Glomerular visceral epithelial cell (primary cell): ENCODE measurements around the gene CNOT8.
A peak's percentile ranks its signal among the peaks of the same experiment; 100 is the strongest.
"Not testable (repeated sequence)": the region's sequence is repeated elsewhere in the genome, so short reads cannot be mapped to it uniquely, and the experiment has no call there.

Experiments
- DNase-seq: peaks from one replicate; pipeline ENCODE4 v3.0.0-alpha.2; 2016; ENCODE audit errors: extremely low spot score

Gene CNOT8

GRCh38 chr5:154835701-154836052, 22.8 kb upstream of the CNOT8 start:
- not testable (repeated sequence) for DNase-seq

DNA sequence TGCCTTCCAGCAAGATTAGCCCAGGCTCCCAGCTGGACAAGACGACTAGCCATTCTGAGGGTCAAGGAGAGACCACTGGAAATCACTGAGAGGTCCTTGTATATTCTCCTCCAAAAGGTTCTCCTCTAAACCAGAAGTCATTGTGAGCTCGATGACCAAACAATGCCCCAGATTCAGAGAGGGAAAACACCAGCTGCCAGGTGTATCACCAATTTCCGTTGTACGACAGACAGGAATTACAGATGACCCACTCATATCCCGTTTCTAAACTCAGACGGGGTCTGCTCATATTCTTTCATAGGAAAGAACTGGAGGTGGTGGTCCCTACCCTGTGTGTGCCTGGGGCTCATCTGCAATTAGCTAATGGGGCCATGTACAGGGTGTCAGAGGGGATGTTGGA, 22.2 kb upstream of the CNOT8 start:
- DNase-seq, result no peak

GRCh38 chr5:154837009-154837901, 21.2 kb upstream of the CNOT8 start:
- DNase-seq, result no peak

GRCh38 chr5:154840435-154841272, 17.8 kb upstream of the CNOT8 start:
- DNase-seq, result no peak

DNA sequence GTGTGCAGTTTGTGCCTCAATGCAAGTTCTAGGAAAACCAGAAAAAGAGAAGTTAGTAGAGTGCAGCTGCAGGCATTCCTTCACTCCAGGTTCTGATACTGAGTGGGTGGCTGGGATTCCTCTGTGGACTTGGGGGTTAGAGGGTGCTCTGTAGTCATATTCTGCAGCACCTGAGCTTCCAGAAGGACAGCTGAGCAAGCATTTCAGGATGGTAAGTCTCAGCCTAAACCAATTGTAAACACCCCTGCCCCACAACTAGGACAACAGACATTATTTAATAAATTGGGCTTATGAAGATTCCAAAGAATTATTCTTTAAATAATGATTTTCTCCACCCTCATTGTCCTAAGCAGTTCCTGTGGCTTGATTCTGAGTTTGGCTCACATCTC, 17.2 kb upstream of the CNOT8 start:
- DNase-seq, result no peak

DNA sequence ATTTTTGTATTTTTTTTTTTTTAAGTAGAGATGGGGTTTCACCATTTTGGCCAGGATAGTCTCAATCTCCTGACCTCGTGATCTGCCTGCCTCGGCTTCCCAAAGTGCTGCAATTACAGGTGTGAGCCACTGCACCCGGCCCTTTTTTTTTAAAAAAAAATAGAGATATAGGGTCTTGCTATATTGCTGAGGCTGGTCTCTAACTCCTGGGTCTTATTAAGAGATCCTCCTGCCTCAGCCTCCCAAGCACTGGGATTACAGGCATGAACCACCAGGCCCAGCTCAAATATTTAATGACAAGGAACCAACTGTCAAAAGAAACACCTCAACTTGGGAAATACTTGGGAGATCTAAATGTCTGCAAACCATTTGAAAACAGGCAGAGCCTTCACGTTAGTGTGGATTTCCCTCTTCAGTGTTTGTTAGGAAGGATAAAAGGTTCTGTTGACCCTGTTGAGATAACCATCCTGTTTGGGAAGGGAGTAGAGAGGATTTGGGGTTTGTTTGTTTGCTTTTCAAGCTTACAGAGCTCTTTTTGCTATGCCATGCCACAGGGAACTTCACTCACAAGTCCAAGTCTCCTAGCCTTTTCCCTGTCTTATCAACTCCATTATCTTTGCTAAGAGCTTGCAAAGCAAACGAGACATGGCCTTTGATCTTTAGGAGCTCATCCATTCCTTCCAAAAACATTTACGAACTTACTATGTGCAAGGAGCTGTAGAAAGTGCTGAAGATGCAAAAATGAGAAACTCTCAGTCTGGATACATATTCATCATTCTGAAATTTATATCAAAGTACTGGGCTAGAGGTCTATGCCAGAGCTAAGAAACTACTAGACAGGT, 15.5 kb upstream of the CNOT8 start:
- no peak for DNase-seq

GRCh38 chr5:154844809-154845208, 13.6 kb upstream of the CNOT8 start:
- no peak for DNase-seq

DNA sequence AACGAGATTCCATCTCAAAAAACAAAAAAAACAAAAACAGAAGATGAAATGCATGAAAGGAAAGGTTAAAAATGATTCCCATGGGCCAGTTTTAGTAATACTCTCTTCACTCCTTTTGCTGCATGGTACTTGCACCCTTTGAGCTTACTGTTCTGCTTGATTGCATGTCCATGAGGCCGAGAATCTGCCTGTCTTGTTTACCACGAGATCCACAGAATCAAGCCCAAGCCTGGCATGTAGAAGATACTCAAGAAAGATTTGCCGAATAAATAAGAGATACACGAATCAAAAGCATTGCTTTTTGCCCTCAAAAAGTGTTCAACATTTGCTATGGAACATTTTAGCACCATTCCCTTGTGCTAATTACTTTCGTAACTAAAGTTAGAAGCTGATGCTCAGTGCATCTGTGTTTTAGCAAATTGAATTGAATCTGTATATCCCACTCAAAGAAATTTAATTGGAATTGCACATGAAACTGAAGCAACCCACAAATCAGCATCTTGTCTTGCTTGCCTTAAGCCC, 9.1 kb upstream of the CNOT8 start:
- DNase-seq, result no peak

- DNase-seq, result no peak
These were observed 8.6 kb upstream of the CNOT8 start for GRCh38 chr5:154849791-154850201.

DNA sequence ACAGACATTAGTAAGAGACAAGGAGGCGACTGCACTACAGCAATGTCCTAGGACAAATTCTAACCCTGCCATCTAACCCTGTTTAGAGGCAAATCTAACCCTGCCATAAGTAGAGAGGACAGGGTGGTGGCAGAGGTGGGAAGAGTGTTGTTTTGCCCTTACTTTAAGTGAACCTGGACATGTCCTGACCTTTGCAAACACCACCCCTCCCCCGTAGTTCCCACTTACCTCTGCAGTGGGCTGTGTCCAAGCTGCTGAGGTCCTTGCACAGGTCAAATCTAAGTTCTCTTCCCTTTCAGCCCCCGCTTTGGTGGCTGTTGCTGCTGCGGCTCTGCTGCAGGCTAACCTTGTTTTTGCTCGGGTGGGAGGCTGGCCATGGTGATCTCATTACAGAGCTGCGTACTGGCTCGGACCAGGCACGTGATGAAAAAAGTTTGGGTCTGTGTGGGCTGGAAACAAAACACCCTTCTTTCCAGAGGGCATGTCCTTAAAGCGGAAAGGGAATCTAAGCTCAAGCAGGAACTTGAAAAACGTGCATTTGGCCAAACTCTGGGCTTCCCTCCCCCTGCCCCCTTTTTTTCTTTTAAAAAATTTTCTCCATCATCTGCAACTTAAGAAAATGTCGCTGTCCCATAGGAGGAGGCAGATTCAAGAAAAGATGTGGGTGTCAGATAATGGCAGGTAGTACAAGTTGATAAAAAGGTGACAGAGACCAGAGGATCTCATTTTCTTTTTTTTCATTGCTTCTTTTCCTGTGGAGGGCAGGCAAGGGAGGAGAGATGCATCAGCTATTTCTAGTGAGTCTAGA, 8.0 kb upstream of the CNOT8 start, which contains the start of gene FAXDC2:
Gene FAXDC2, minus strand, starts transcription at position 349 of the 808 bp plus-strand sequence. CDS start 12,425 bp downstream, outside the sequence.
- peak; percentile 49 for DNase-seq

- no peak for DNase-seq
These were observed 7.1 kb upstream of the CNOT8 start for GRCh38 chr5:154851351-154851750.

GRCh38 chr5:154857530-154858296, 714 bp upstream of the CNOT8 start:
- DNase-seq, result peak; percentile 97

DNA sequence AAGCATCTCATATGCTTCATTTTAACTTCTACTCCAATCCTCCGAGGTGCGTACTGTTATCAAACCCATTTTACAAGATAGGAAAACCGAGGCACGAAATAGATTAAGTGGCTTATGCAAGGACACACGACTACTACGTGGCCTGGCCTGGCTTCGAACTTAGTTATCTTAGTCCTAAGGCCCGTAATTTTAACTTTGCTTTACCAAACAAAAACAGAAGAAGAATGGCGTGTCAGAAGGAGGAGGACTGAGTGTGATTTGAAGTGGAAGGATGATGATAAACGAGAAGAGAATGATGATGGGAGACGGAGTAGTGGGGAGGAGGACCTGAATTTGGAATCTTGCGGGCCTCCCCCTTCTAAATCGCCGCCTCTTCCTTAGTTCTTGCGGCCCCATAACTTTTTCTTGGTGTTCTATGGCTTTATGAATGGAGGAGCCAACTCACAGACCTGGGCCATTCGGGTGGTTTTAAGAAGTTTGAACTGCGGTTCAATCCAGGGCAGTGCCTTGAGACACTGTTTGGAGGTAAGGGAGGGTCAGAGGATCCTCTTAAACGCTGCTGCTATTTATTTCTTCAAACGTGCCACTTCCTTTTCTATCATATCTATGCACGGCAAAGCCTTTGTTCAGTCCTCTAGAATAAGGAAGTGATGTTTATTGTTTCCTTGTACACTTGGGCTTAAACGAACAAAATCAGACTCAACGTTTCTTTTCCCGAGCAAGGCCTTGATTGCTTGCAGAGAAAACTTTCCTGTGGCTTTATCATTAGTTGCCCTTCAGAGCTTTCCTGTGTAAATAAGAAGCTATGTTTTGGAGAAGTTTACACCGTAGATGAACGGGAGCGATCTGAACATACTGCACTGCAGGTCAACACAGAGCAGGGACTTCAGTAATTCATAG, 795 bp downstream of the CNOT8 start:
- DNase-seq, result peak; percentile 20

DNA sequence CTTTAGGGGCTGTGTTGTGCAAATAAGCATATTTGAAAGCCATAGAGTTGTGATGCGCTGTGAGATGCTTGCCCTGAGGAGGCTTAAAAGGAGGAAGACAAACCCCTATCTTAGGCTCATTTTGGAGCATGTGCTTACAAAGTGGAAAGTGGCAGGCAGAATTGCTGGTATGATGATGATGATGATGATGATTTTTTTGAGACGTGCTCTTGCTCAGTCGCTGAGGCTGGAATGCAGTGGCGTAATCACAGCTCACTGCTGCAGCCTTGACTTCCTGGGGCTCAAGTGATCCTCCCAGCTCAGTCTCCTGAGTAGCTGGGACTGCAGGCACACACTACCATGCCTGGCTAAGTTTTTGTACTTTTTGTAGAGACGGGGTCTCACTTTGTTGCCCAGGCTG, 1.7 kb downstream of the CNOT8 start:
- peak; percentile 68 for DNase-seq

- no peak for DNase-seq
These were observed 2.3 kb downstream of the CNOT8 start for GRCh38 chr5:154860765-154861164.

- DNase-seq, result peak; percentile 34
These were observed 3.5 kb downstream of the CNOT8 start for GRCh38 chr5:154861946-154862345.

DNA sequence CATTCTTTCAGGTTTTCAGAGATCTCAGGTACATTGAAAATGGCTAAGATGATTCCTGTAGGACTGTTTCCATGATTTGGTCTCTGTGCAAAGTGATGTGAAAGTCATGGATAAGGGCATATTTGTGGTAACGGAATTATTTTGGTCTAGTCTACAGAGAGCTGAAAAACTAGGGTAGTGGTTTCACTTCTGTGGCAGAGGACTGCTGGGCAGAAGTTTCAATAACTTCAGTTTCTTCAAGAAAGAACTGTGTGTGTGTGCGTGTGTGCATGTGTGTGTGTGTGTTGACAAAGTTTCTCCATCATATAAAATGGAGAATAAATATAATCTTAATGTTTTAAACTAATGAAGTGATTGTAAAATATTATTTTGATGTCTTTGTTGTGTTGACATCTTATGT, 4.3 kb downstream of the CNOT8 start:
- DNase-seq, result no peak

DNA sequence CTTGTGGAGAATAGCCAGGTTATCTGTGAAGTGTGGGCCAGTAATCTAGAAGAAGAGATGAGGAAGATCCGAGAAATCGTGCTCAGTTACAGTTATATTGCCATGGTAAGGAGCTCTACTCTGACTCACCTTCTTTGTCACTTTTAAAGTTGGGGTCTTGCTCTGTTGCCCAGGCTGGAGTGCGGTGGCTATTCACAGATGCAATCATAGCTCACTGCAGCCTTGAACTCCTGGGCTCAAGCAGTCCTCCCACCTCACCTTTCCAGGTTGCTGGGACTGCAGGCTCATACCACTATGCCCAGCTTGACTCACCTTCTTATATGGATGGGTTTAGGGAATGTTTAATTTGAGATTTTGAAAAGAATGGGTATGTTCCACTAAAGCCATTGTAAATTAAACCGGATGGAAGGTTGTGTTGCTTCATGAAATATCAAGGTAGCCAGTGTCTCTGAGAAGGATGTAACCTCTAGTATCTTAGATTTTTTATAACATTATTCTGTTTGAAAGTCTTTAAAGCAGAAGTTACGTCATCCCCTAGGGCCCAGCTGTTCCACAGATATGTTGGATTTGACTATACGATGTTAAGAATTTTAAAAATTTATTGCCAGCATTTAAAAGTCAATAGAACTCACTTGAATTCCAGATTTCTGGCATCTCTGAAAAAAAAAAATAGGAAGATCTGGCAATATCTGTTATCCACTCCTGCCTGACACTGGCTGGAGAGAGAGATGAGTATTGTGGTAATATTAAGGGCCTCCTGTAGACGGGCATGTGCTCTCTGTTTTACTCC, 5.1 kb downstream of the CNOT8 start:
- no peak for DNase-seq
